IMR-90 (cell line): ENCODE measurements around the gene PLAA. TPM values are rescaled to one million over a fixed set of nuclear protein-coding genes. Genes with fewer than 3 reads are reported as not detected.

ENCODE experiments used
- ATAC-seq: fragments of 200-7000 bp; cut with Tn5 transposase; 2 replicates; pipeline ENCODE4 v1.9.1; 2020; ENCODE audit warnings: low read depth, mild to moderate bottlenecking, moderate library complexity
- BruUV-seq: library from RNA; stranded (reverse); fragments of 400-500 nt; replicated peaks from 2 replicates; lab custom pipeline; 2021; lab: Mats Ljungman, UMichigan
- CTCF ChIA-PET: fragments of 300-600 bp; formaldehyde crosslinking; extraction: SDS; loops from one replicate; lab custom pipeline; 2021; ENCODE audit warnings: antibody characterized with exemption; lab: Yijun Ruan, JAX
- POLR2A ChIA-PET: fragments of 300-600 bp; sonication (Branson Sonifier 250); formaldehyde crosslinking; loops from one replicate; lab custom pipeline; 2022; ENCODE audit warnings: antibody characterized with exemption; ENCODE audit not compliant: unreplicated experiment; lab: Charles Lee
- DNase-seq: peaks from one replicate; pipeline ENCODE4 v3.0.0; 2013
- H2AFZ ChIP-seq: replicated peaks from 2 replicates; pipeline ENCODE3; 2013; ENCODE audit warnings: low read length, mild to moderate bottlenecking; ENCODE audit not compliant: poor library complexity
- H2AK5ac ChIP-seq: 2 replicates; pipeline ENCODE4 v1.6.1; 2013; ENCODE audit warnings: low read depth, low read length, inconsistent platforms
- H2AK9ac ChIP-seq: replicated peaks from 2 replicates; pipeline ENCODE3; 2013; ENCODE audit warnings: mild to moderate bottlenecking, low read depth, low read length, moderate library complexity; ENCODE audit not compliant: poor library complexity
- H2BK120ac ChIP-seq: 2 replicates; pipeline ENCODE4 v1.6.1; 2013; ENCODE audit warnings: low read depth, low read length, inconsistent platforms
- H2BK15ac ChIP-seq: 3 replicates; pipeline ENCODE4 v1.6.1; 2013; ENCODE audit warnings: low read depth, low read length, inconsistent platforms
- H2BK20ac ChIP-seq: 2 replicates; pipeline ENCODE4 v1.6.1; 2013; ENCODE audit warnings: low read depth, mild to moderate bottlenecking, inconsistent platforms, low read length, moderate library complexity
- H2BK5ac ChIP-seq: 2 replicates; pipeline ENCODE4 v1.6.1; 2013; ENCODE audit warnings: mild to moderate bottlenecking, low read depth, low read length, inconsistent platforms; ENCODE audit not compliant: poor library complexity, severe bottlenecking
- H3K14ac ChIP-seq: replicated peaks from 2 replicates; pipeline ENCODE4 v1.6.1; 2013; ENCODE audit warnings: low read depth, low read length, inconsistent platforms
- H3K18ac ChIP-seq: 2 replicates; pipeline ENCODE4 v1.6.1; 2013; ENCODE audit warnings: low read depth, low read length, control low read depth
- H3K23ac ChIP-seq: 2 replicates; pipeline ENCODE4 v1.6.1; 2013; ENCODE audit warnings: low read depth, low read length, inconsistent platforms
- H3K27ac ChIP-seq: 2 replicates; pipeline ENCODE4 v1.5.1; 2013; ENCODE audit warnings: mild to moderate bottlenecking, control low read depth, low read length; ENCODE audit not compliant: insufficient read depth
- H3K27me3 ChIP-seq: 2 replicates; pipeline ENCODE4 v1.6.1; 2013; ENCODE audit warnings: low read length; ENCODE audit not compliant: control insufficient read depth, insufficient read depth
- H3K36me3 ChIP-seq: 2 replicates; pipeline ENCODE4 v1.6.1; 2013; ENCODE audit warnings: low read length, mixed read lengths; ENCODE audit not compliant: control insufficient read depth, insufficient read depth
- H3K4ac ChIP-seq: 2 replicates; pipeline ENCODE4 v1.6.1; 2013; ENCODE audit warnings: low read depth, low read length, inconsistent platforms
- H3K4me1 ChIP-seq: 2 replicates; pipeline ENCODE4 v1.6.1; 2013; ENCODE audit warnings: low read length, mixed read lengths; ENCODE audit not compliant: control insufficient read depth, insufficient read depth
- H3K4me2 ChIP-seq: 2 replicates; pipeline ENCODE4 v1.6.1; 2013; ENCODE audit warnings: low read depth, mild to moderate bottlenecking, control low read depth, low read length, moderate library complexity
- H3K4me3 ChIP-seq: 2 replicates; pipeline ENCODE4 v1.5.1; 2013; ENCODE audit warnings: low read depth, mild to moderate bottlenecking, control low read depth, low read length, moderate library complexity; ENCODE audit not compliant: insufficient read depth
- H3K56ac ChIP-seq: 2 replicates; pipeline ENCODE4 v1.6.1; 2013; ENCODE audit warnings: low read length, inconsistent platforms; ENCODE audit not compliant: insufficient read depth; ENCODE audit errors: extremely low read depth
- H3K79me1 ChIP-seq, 2 experiments: 2 replicates each; pipeline ENCODE4 v1.6.1; 2013; ENCODE audit warnings: low read length in 2 of 2, inconsistent platforms in 1 of 2, low read depth in 1 of 2
- H3K9ac ChIP-seq: 2 replicates; pipeline ENCODE4 v1.6.1; 2013; ENCODE audit warnings: low read depth, low read length, control low read depth
- H3K9me1 ChIP-seq: 2 replicates; pipeline ENCODE4 v1.6.1; 2013; ENCODE audit warnings: low read length, inconsistent platforms; ENCODE audit not compliant: insufficient read depth
- H3K9me3 ChIP-seq: 2 replicates; pipeline ENCODE4 v1.6.1; 2013; ENCODE audit warnings: low read length; ENCODE audit not compliant: control insufficient read depth, insufficient read depth
- H4K20me1 ChIP-seq: 2 replicates; pipeline ENCODE4 v1.6.1; 2013; ENCODE audit warnings: low read length, inconsistent platforms; ENCODE audit not compliant: insufficient read depth
- H4K5ac ChIP-seq: 2 replicates; pipeline ENCODE4 v1.6.1; 2013; ENCODE audit warnings: mild to moderate bottlenecking, low read depth, low read length, control low read depth
- H4K8ac ChIP-seq, 2 experiments: 2 replicates each; pipeline ENCODE4 v1.6.1; 2013; ENCODE audit warnings: low read depth in 2 of 2, low read length in 2 of 2, control low read depth in 1 of 2, inconsistent platforms in 1 of 2
- H4K91ac ChIP-seq: 2 replicates; pipeline ENCODE4 v1.6.1; 2013; ENCODE audit warnings: low read depth, low read length, inconsistent platforms; ENCODE audit not compliant: insufficient read depth
- BHLHE40 ChIP-seq: fragments of 150-350 bp; IDR thresholded peaks from 2 replicates; pipeline ENCODE4 v1.6.1; 2016; ENCODE audit warnings: mild to moderate bottlenecking, low read depth, low read length
- CEBPB ChIP-seq: IDR thresholded peaks from 2 replicates; pipeline ENCODE4 v1.6.1; 2012; ENCODE audit warnings: low read depth, low read length, improper control_type of control experiment
- CHD1 ChIP-seq: IDR thresholded peaks from 2 replicates; pipeline ENCODE4 v1.6.1; 2012; ENCODE audit warnings: low read depth, low read length, improper control_type of control experiment
- CTCF ChIP-seq: conservative IDR thresholded peaks from 2 replicates; pipeline ENCODE4 v1.5.1; 2012; ENCODE audit warnings: mild to moderate bottlenecking, low read depth, low read length, improper control_type of control experiment
- MAFK ChIP-seq: IDR thresholded peaks from 2 replicates; pipeline ENCODE4 v1.6.1; 2012; ENCODE audit warnings: low read depth, low read length, improper control_type of control experiment
- NFE2L2 ChIP-seq: fragments of 150-350 bp; IDR thresholded peaks from 2 replicates; pipeline ENCODE4 v1.6.1; 2016; ENCODE audit warnings: low read depth, mild to moderate bottlenecking, low read length
- POLR2A ChIP-seq: IDR thresholded peaks from 2 replicates; pipeline ENCODE4 v1.6.1; 2012; ENCODE audit warnings: mild to moderate bottlenecking, low read depth, low read length
- RAD21 ChIP-seq: IDR thresholded peaks from 2 replicates; pipeline ENCODE4 v1.6.1; 2012; ENCODE audit warnings: low read length, improper control_type of control experiment
- RFX5 ChIP-seq: IDR thresholded peaks from 2 replicates; pipeline ENCODE4 v1.8.0; 2012; ENCODE audit warnings: low read depth, mild to moderate bottlenecking, low read length, moderate library complexity
- WGBS, 2 experiments: methylation state at CpG; one replicate each; pipeline versions ENCODE4 v1.1.5 to v1.1.7; 2013; ENCODE audit warnings: missing lambda C conversion rate in 2 of 2; ENCODE audit not compliant: insufficient read length in 1 of 2; ENCODE audit errors: extremely low coverage in 2 of 2; 5-methylcytosine and 5-hydroxymethylcytosine counted together
- dilution Hi-C: fragments of 300-500 bp; cut with HindIII; formaldehyde crosslinking; loops from one replicate; pipeline ENCODE4 v1.14.3; 2018; ENCODE audit warnings: low sequenced_read_pairs; ENCODE audit not compliant: unreplicated experiment
- in situ Hi-C: fragments of 300-500 bp; cut with MboI; formaldehyde crosslinking; loops from 3 replicates; pipeline ENCODE4 v1.14.3; 2019; ENCODE audit warnings: low sequenced_read_pairs, inconsistent platforms, mixed read lengths
- intact Hi-C: fragments of 100-400 bp; cut with micrococcal nuclease; formaldehyde crosslinking; loops from 2 replicates; pipeline ENCODE4 v1.10.0; 2022
- polyA plus RNA-seq, 3 experiments: library from polyadenylated mRNA; depleted of rRNA; stranded (reverse); fragments of >200 nt; gene quantifications; 2 replicates each; pipeline ENCODE4 v1.2.3, GENCODE V29; 2012; ENCODE audit warnings: low replicate concordance in 1 of 3
- total RNA-seq: library from RNA; depleted of rRNA; stranded (reverse); fragments of >200 nt; gene quantifications from 2 replicates; pipeline ENCODE4 v1.2.3, GENCODE V29; 2012

Gene PLAA
- total and polyA plus RNA-seq, 2 of the 4 experiments (the other 2 are of a cell fraction): 18.2 to 24.4 TPM

DNA sequence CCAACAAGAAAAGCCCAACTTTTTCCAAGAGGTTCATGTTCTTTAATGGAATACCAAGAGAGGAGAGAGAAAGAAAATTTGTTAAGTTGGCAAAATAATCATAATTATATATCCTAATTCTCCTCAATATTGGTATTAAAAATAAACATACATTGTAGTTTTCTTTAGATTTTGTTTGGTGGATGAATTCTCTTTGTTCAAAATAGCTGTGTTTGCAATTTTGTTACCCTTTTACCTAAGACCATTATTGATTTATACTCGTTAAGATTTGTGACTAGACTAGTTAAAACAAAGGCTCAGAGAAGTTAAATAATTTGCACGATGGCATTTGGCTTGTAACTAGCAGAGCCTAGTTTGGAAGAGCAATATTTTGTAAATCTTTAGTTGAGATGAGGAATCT lies 48.8 kb upstream of the PLAA start:
- Histone ChIP-seq H2BK20ac (no peak overlapping the region), H3K27ac (no peak overlapping the region), H3K9me3 (no peaks in the 10 kb centered on the region), H3K4me3 (no peak overlapping the region), H2BK15ac (no peak overlapping the region), H3K79me1 (no peaks in the 10 kb centered on the region), H3K4me2 (no peak overlapping the region), H3K4ac (no peak overlapping the region), H2AK5ac (no peak overlapping the region), H3K27me3 (no peaks in the 10 kb centered on the region), H2BK120ac (no peak overlapping the region), H3K4me1 (no peaks in the 10 kb centered on the region), H2BK5ac (no peak overlapping the region), H4K20me1 (no peaks in the 10 kb centered on the region), H2AFZ (no peak overlapping the region), H3K14ac (no peak overlapping the region), H3K18ac (no peak overlapping the region), H4K8ac (no peak overlapping the region), H3K23ac (no peak overlapping the region), H3K36me3 (0 out of 2 replicates have a peak, but pooled peaks cover 1% of the 10 kb centered on the region), H3K9ac (no peak overlapping the region), H3K9me1 (no peaks in the 10 kb centered on the region), H4K91ac (no peak overlapping the region), H4K5ac (no peak overlapping the region), H2AK9ac (no peak overlapping the region), H3K56ac (no peak overlapping the region)
- intact Hi-C loops: no loop called here
- no peak for ATAC-seq
- POLR2A ChIA-PET: no interaction called here
- TF ChIP-seq NFE2L2 (no peak), RAD21 (no peak), CTCF (no peak), RFX5 (no peak), CHD1 (no peak), POLR2A (no peak), BHLHE40 (no peak), MAFK (peak; percentile 82), CEBPB (no peak)
- in situ Hi-C loops: loop anchor here (25.0 kb wide), 1 partner anchor 259 kb away; no protein-coding TSS in a partner anchor
- no CpG with 5 or more reads among the region's 2 CpGs for WGBS, 2 experiments
- no TSS peak for BruUV-seq
- dilution Hi-C loops: no loop called here
- no peak for DNase-seq
- CTCF ChIA-PET: interaction anchor here (0.6 to 0.7 kb wide), 2 partner anchors 14 to 569 kb away, joined by 3 to 5 read pairs; no protein-coding TSS in a partner anchor
